Prostate gland (tissue), 2 donors: Measurements from ENCODE around the gene ELK4. TPM values are rescaled to one million over a fixed set of nuclear protein-coding genes. Genes with fewer than 3 reads are reported as not detected.

Source experiments
- DNase-seq: peaks from one replicate; pipeline ENCODE4 v3.0.0-alpha.2; 2019; ENCODE audit warnings: low spot score
- H3K27ac ChIP-seq, 2 donors: fragments of 200-600 bp; sonication (generic); 2 replicates each; pipeline ENCODE4 v1.5.1; 2017 to 2019
- H3K27me3 ChIP-seq: fragments of 200-600 bp; sonication (generic); replicated peaks from 2 replicates; pipeline ENCODE4 v1.5.1; 2019; ENCODE audit not compliant: insufficient read depth
- H3K36me3 ChIP-seq, 2 donors: fragments of 200-600 bp; sonication (generic); 1 replicate in 1 of 2; 2 replicates in 1 of 2; pipeline versions ENCODE4 v1.5.1 to v1.8.1; 2017 to 2019
- H3K4me1 ChIP-seq: fragments of 200-600 bp; sonication (generic); replicated peaks from 2 replicates; pipeline ENCODE4 v1.5.1; 2019
- H3K4me3 ChIP-seq, 2 donors: fragments of 200-600 bp; sonication (generic); 2 replicates each; pipeline ENCODE4 v1.5.1; 2017 to 2019
- H3K9me3 ChIP-seq: fragments of 200-600 bp; sonication (generic); 2 replicates; pipeline ENCODE4 v1.5.1; 2017
- POLR2A ChIP-seq: fragments of 450-650 bp; IDR thresholded peaks from one replicate; pipeline ENCODE4 v1.6.1; 2016; ENCODE audit warnings: antibody characterized with exemption, mild to moderate bottlenecking
- POLR2AphosphoS5 ChIP-seq: sonication (generic); formaldehyde crosslinking; IDR thresholded peaks from one replicate; pipeline ENCODE4 v1.6.1; 2017; ENCODE audit warnings: antibody characterized with exemption
- WGBS: methylation state at CpG from one replicate; pipeline ENCODE4 v1.1.5; 2018; 5-methylcytosine and 5-hydroxymethylcytosine counted together
- intact Hi-C: fragments of 100-400 bp; cut with DNase I; formaldehyde crosslinking; loops from one replicate; pipeline ENCODE4 v1.14.2; 2022
- total RNA-seq, 2 donors: library from RNA; depleted of rRNA; stranded (reverse); fragments of >200 nt; gene quantifications; one replicate each; pipeline ENCODE4 v1.1.0, GENCODE V29; 2016
- TF ChIP-seq, protein P1 (sequence below), 4 experiments: fragments of 200-600 bp in 2 of 4; fragments of 450-650 bp in 2 of 4; sonication (generic) in 2 of 4; IDR thresholded peaks; 1 replicate in 3 of 4; 2 replicates in 1 of 4; pipeline ENCODE4 v1.5.1; 2016 to 2019; ENCODE audit warnings: antibody characterized with exemption in 4 of 4, mild to moderate bottlenecking in 2 of 4, moderate library complexity in 2 of 4

Gene ELK4
- total RNA-seq, 2 donors from 2014 or later, result 58.8 to 62.7 TPM

DNA sequence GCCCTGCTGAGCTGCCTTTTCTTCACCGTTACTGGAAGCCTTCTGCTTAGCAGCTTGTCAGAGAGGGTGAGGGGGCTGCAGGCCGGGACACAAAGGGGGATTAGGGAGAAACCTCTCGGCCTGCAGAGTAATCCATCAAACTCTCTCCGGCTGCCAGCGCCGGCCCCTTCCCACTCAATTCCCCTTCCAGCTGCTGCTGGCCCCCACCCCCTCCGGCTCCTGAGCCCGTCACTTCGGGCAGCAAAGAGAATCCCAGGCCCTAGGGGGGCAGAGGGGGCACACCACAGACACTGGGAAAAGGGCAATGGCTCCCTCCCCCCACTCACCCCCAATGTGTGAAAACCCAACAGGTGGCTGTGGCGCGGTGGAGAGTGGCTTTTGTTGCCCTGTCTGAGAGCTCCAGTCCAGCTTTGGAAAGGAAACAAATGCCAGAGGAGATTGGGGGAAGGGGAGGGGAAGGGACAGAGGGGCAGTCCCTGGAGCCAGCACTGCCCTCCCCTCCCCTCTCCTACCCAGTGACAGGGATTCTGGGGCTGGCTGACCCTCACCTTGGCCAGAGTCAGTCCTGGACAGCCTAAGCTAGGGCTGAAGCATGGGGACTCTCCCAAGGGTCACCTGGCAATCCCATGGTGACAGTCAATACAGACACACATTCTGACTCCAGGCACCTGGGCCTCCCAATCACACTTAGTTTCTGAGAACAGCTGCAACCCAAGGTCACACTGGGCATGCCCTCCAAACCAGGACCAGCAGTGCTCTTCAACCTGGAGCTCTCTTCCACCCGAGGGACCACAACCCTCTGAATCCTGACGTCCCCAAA is 39.0 kb upstream of the ELK4 start:
- Histone ChIP-seq H3K27me3 (no peaks in the 10 kb centered on the region), H3K36me3 (peaks cover 0 to 6% of the 10 kb centered on the region in 2 donors), H3K4me3 (peak overlapping the region in 1 of 2 donors; percentile 84), H3K4me1 (no peaks in the 10 kb centered on the region), H3K27ac (peak overlapping the region; percentile 81 to 89), H3K9me3 (no peaks in the 10 kb centered on the region)
- WGBS, result 67% methylated on average over 13 of the region's 13 CpGs
- no peak for DNase-seq
- intact Hi-C loops, result no loop called here
- TF ChIP-seq, protein P1, sequence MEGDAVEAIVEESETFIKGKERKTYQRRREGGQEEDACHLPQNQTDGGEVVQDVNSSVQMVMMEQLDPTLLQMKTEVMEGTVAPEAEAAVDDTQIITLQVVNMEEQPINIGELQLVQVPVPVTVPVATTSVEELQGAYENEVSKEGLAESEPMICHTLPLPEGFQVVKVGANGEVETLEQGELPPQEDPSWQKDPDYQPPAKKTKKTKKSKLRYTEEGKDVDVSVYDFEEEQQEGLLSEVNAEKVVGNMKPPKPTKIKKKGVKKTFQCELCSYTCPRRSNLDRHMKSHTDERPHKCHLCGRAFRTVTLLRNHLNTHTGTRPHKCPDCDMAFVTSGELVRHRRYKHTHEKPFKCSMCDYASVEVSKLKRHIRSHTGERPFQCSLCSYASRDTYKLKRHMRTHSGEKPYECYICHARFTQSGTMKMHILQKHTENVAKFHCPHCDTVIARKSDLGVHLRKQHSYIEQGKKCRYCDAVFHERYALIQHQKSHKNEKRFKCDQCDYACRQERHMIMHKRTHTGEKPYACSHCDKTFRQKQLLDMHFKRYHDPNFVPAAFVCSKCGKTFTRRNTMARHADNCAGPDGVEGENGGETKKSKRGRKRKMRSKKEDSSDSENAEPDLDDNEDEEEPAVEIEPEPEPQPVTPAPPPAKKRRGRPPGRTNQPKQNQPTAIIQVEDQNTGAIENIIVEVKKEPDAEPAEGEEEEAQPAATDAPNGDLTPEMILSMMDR (IDR thresholded peaks at IDR 0.05), result no peak
- TF ChIP-seq POLR2A, result no peak
- no peak for TF ChIP-seq POLR2AphosphoS5

DNA sequence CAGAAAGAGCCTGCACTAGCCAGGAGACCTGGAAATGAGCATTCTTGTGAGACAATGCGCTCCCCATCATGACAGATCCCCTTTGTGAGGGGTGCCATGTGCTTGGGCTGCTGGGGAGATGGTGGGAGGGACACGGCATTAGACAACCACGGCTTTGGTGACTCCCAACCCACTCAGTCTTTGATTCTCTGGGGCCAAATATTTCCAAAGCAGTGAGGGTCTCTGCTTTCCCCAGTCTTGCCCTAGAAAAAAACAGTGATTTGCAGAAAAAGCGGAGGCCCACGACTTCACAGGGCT is 38.3 kb upstream of the ELK4 start:
- H3K27ac ChIP-seq, result peak overlapping the region; percentile 37 to 89
- no peak for DNase-seq
- intact Hi-C loops, result no loop called here
- WGBS, result 85% methylated on average over 5 of the region's 5 CpGs
- H3K27me3 ChIP-seq, result no peaks in the 10 kb centered on the region
- TF ChIP-seq POLR2A (no peak), POLR2AphosphoS5 (no peak)
- TF ChIP-seq, protein P1 (IDR thresholded peaks at IDR 0.05), result no peak
- H3K4me1 ChIP-seq, result no peaks in the 10 kb centered on the region
- H3K9me3 ChIP-seq, result no peaks in the 10 kb centered on the region
- H3K4me3 ChIP-seq, result peak overlapping the region in 1 of 2 donors; percentile 84
- H3K36me3 ChIP-seq, result peaks cover 0 to 6% of the 10 kb centered on the region in 2 donors

DNA sequence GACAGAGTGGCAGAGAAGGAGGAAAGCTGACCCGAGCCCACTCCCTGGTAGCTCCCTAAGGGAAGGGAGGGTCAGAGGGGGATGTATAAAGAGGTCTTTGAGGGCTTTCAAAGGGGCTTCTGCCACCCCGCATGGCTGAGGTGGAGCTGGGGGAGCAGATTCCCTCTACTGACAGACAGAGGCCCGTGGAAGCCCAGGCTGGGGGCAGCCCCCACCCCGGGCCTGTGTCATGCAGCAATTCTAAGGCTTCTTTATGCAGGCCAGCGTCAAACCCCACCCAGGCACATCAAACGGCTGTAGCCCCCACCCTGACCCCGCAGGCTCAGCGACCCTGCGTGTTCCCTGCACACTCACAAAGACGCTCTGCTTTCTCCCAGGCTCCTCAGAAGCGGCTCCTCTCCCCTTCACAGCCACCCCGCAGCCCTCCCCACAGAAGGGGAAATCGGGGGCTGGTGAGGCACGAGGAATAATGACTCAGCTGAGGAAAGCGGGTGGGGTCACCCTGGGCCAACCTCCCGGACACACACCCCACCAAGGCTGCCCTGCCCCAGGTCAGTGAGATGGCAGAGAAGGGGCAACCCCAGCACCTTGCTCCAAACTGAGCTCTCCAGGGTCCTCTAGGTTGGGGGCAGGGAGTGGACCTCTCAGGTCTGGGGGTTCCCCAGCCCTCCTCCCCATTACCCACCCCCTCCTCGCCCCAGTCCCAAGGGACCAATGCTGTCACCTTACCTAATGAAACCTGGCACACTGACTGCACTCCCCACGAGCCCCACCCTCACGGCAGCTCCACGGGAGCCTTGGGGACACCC is 37.7 kb upstream of the ELK4 start:
- H3K27ac ChIP-seq, result peak overlapping the region; percentile 37 to 89
- intact Hi-C loops, result loop anchor here (10.0 kb wide), 1 partner anchor 425 kb away; no protein-coding TSS in a partner anchor
- WGBS, result 69% methylated on average over 20 of the region's 20 CpGs
- H3K4me3 ChIP-seq, result peak overlapping the region; percentile 2 to 84
- H3K27me3 ChIP-seq, result no peaks in the 10 kb centered on the region
- no peaks in the 10 kb centered on the region for H3K9me3 ChIP-seq
- peaks cover under 1 to 2% of the 10 kb centered on the region in 2 donors for H3K36me3 ChIP-seq
- H3K4me1 ChIP-seq, result peaks cover 2% of the 10 kb centered on the region
- TF ChIP-seq POLR2A, result no peak
- no peak for DNase-seq

DNA sequence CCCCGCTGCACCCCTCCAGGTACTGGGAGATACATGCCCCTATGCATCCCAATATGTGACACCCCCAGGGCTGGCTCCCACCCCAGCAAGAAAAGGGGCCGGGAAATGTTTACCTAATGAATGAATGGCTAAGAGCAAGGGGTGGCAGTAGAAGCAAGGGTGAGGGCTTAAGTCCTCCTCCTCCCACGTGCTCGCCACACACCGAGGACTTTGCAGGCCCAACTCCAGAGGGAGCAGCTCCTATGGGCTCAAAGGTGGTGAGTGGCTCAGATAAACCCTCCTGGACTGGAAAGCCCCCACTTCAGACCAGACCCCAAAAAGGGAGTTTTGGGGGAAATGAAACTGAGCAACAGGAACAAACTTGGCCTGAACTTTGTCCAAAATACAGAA is 37.1 kb upstream of the ELK4 start:
- intact Hi-C loops, result loop anchor here (10.0 kb wide), 1 partner anchor 426 kb away; no protein-coding TSS in a partner anchor

More for the DNA sequence above, 37.1 kb upstream of the ELK4 start:
- H3K27me3 ChIP-seq, result no peaks in the 10 kb centered on the region
- no peaks in the 10 kb centered on the region for H3K9me3 ChIP-seq
- DNase-seq, result no peak
- H3K4me3 ChIP-seq, result peak overlapping the region in 1 of 2 donors; percentile 84
- peak overlapping the region; percentile 37 to 89 for H3K27ac ChIP-seq
- TF ChIP-seq, protein P1 (IDR thresholded peaks at IDR 0.05), result no peak
- TF ChIP-seq POLR2AphosphoS5 (no peak), POLR2A (no peak)
- WGBS, result 57% methylated on average over 5 of the region's 5 CpGs
- H3K4me1 ChIP-seq, result peaks cover 5% of the 10 kb centered on the region
- H3K36me3 ChIP-seq, result peaks cover 6% of the 10 kb centered on the region in 2 donors
